ENCODE results near the gene BRINP1.

BRINP1 gene

GRCh38 chr9:119280740-119281485, 88.3 kb downstream of the BRINP1 start:
- no peak for DNase-seq

- no peak for DNase-seq
Observed at GRCh38 chr9:119278171-119278570, 91.1 kb downstream of the BRINP1 start.

- DNase-seq = no peak
Observed at GRCh38 chr9:119273984-119274665, 95.1 kb downstream of the BRINP1 start.

GRCh38 chr9:119273325-119273904, 95.8 kb downstream of the BRINP1 start:
- DNase-seq = no peak

- DNase-seq = no peak
Observed at GRCh38 chr9:119272500-119273211, 96.6 kb downstream of the BRINP1 start.

- DNase-seq = no peak
Observed at GRCh38 chr9:119268985-119269384, 100.2 kb downstream of the BRINP1 start.

GRCh38 chr9:119264165-119264564, 105.1 kb downstream of the BRINP1 start:
- no peak for DNase-seq

- no peak for DNase-seq
Observed at GRCh38 chr9:119257592-119257991, 111.6 kb downstream of the BRINP1 start.

- no peak for DNase-seq
Observed at GRCh38 chr9:119255116-119255515, 114.1 kb downstream of the BRINP1 start.

- no peak for DNase-seq
Observed at GRCh38 chr9:119252671-119253299, 116.5 kb downstream of the BRINP1 start.

GRCh38 chr9:119251936-119252335, 117.3 kb downstream of the BRINP1 start:
- no peak for DNase-seq

GRCh38 chr9:119250730-119251129, 118.5 kb downstream of the BRINP1 start:
- no peak for DNase-seq

- no peak for DNase-seq
Observed at GRCh38 chr9:119240546-119240945, 128.7 kb downstream of the BRINP1 start.

- DNase-seq = no peak
Observed at GRCh38 chr9:119234636-119235035, 134.6 kb downstream of the BRINP1 start.

GRCh38 chr9:119227422-119227821, 141.8 kb downstream of the BRINP1 start:
- no peak for DNase-seq

- DNase-seq = no peak
Observed at GRCh38 chr9:119224431-119224830, 144.8 kb downstream of the BRINP1 start.

GRCh38 chr9:119221276-119221675, 148.0 kb downstream of the BRINP1 start:
- no peak for DNase-seq

GRCh38 chr9:119218293-119218692, 150.9 kb downstream of the BRINP1 start:
- DNase-seq = no peak

GRCh38 chr9:119216651-119217331, 152.4 kb downstream of the BRINP1 start:
- no peak for DNase-seq

GRCh38 chr9:119215651-119216050, 153.6 kb downstream of the BRINP1 start:
- no peak for DNase-seq

- no peak for DNase-seq
Observed at GRCh38 chr9:119213471-119213870, 155.8 kb downstream of the BRINP1 start.

- DNase-seq = no peak
Observed at GRCh38 chr9:119197893-119198607, 171.2 kb downstream of the BRINP1 start.

Data from activated CD4-positive, alpha-beta T cell treated with anti-CD3 and anti-CD28 coated beads, Interleukin-2, amount 50 U/mL, for 16 hours (primary cell).